Stimulated activated CD8-positive, alpha-beta memory T cell treated with anti-CD3 and anti-CD28 coated beads, Interleukin-12 subunit alpha, Interleukin-12 subunit beta, amount 100 ng/mL, for 24 hours (primary cell): ENCODE results near the gene SEC16B.

Experiments
- DNase-seq: peaks from one replicate; pipeline ENCODE4 v3.0.0-alpha.2; 2020; ENCODE audit errors: extremely low read depth

Gene SEC16B

DNA sequence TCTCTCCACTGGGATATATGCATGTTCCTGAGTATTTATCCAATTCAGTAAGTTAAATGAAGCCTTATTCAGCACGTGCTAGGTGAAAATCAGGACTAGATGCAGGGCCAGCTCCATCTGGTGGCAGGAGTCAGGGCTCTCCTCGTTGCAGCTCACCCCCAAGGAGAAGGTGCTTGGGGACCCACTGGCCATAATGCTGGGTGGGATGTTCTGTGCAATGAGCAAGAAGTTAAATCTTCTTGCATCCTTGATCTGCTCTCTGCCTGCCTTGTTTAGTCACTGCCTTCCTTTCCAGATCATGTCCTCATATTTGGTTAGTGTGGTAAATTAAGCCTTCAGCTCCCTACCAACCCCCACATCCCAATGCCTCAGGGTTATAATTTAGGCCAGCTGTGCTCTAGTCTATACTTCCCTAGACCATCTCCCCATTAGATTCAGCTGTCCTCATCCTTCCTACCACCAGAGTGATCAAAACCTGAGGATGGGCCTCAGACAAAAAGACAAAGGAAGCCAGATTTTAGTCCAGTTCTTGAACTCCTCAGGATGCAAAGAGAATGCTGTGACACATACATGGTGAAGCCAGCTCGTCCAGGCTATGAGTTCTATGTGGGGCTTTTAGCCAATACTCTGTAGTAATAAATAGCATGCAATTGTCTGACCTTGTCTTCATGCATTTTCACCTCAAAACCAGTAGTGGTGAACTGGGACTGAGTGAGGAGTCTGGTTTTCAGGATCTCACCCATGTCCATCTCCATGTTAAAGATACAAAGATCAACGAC lies 55.9 kb downstream of the SEC16B start:
- no peak for DNase-seq

DNA sequence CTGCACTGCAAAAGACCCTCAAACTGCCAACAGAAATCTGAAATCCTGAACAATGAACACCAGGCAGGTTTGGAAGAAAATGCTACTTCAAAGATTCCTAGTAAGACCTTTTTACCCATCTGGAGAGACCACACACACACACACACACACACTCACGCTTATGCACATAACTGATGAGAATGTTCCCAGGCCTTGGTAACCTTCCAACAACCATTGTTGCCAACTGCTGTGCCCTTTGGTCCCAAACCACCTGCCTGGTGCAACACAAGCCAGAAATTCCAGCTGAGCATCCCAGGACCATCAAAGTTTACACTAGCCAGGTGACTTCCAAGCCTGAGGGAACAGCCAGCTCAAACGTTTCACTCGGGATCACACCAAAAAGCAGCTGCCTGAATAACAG lies 56.9 kb downstream of the SEC16B start:
- DNase-seq, result no peak

DNA sequence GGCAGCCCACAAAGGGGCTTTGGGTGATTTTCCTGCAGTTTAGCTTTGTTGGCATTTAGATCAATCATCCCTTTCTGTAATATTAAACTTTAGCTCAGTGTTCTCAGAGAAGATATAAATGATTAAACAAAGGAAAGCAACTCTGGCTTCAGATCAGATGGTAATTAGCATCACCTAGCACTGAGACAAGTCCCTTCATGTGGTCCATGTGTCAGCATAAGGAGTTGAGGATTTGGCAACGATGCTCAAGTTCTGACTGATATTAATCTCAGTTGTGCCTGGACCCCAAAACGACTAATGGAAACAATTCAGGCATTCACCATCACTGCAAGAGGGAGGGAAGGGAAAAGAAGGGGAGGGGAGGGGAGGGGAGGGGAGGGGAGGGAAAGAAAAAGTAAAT lies 60.4 kb downstream of the SEC16B start:
- no peak for DNase-seq

DNA sequence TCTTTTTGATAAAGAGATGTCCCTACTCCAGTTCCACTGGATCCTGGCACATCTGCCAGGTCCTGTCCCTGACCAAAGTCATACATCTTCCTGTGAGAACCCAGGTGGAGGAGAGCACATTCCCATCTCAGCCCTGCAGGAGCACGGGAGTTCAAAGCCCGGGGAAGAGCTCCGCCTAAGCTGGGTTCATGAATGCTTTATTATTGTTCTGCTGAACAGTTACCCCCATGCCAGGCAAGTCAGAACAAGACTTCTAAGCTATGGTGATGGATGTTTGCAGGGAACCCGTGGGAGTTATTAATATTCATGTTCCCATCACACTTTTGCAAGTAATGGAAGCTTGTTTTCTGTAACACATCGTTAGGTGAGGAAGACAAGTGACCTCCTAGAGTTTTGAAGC lies 62.9 kb downstream of the SEC16B start:
- DNase-seq, result no peak

DNA sequence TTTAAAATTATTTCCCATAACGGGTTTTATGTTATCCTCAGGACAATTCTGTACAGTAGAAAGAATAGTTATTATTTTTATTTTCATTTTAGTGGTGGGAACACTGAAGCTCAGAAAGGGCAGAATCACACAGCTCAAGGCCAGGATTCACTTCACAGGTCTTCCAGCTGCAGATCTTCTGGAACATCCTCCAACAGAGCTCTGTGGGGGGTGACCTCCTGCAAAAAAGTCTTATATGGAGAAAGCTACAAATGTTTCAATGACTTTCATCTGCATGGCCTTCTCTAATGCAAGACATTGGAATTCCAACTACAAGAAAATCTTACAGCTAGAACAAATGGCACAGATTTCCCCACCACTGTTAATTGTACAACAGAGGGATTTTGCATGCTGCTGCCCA lies 64.2 kb downstream of the SEC16B start:
- DNase-seq, result no peak

DNA sequence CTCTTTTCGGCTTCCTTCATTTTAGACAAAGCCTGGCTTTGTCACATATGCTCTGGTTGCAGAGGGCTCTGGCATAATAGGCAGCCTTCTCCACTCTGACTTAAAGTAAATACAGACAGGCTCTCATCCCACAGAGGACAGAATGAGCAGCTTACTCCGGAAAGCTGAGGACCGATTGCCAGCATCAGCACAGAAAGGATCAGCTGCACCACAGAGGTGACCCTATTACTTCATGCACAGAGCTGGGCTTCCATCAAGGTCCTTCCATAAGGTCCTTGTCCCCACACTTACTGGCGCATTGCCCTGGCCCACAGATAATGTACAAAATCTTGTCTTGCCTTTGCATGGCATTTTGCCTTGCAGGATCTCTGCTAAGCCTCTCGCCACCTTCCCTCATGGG lies 67.6 kb downstream of the SEC16B start:
- DNase-seq, result no peak

DNA sequence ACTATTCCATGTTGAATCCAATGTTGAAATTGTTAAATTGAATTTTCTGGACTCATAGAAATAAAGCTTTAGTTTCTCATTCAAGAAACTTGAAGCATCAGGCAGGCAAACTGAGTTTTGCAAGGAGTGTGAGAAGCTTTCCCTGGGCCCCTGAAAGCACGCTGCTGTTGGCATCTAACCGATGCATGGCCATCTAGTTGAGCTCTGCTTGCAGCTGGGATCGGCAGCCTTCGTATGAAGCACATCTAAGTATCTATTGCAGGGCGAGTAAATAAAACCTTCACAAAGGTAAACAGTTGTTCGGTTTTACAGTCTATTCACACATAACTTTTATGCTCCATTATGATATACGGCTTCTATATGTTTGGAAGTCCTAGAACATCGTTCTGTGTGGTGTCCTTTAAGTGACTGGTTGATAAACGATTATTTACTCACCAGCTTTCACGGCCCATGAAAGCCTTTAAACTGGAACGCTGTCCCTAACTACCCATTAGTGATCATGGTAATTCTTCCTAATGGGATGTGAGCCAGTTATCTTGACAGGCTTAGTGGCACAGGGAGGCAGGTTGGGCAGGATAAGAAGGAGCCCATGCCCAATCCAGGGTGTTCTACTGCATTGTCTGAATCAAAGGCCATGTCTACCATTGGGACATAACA lies 71.7 kb downstream of the SEC16B start:
- DNase-seq, result no peak

DNA sequence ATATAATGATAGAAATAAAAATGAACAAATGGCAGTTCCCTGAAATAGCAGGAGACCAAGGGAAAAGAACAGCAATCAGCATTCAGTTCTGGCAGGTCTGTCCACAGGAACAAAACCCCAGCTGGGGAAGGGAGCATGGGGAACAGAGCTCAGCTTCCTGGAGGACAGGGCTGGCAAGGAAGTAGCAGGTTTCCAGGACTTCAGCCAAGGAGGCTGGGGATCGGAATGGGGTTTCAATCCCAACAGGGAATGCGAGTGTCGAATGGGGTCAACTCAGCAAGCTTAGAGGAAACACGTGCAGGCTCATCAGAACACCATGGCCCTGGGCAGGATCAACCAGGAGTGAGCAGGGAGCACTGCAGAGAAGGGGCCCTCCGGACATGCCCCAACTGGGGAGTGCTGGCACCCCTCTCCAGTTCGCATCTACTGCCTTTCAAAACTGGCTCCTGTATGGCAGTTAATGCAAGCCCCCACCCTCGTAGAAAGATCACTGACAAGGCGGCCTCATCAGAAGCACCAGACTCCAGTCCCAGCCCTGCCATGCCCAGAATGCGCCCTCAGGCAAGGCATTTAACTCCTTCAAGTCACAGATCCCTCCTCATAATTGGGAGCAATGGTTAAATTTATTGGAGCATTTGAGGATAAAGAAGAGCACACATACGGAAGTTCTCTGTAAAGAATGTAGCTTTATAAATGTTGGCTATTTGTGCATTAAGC lies 72.4 kb downstream of the SEC16B start:
- DNase-seq, result no peak
